Choroid plexus epithelial cell (primary cell): ENCODE data around the gene EPG5.

Experiments used
- DNase-seq: peaks from one replicate; pipeline ENCODE4 v3.0.0-alpha.2; 2010; ENCODE audit warnings: low read depth
- H3K4me3 ChIP-seq: 2 replicates; pipeline ENCODE4 v1.5.1; 2011; ENCODE audit warnings: low read depth, mild to moderate bottlenecking, control low read depth, low read length, moderate library complexity
- CTCF ChIP-seq: conservative IDR thresholded peaks from 2 replicates; pipeline ENCODE4 v1.5.1; 2011; ENCODE audit warnings: low read depth, mild to moderate bottlenecking, control low read depth, inconsistent platforms, low read length, moderate library complexity

The EPG5 gene

GRCh38 chr18:45940724-45941123 is 26.4 kb downstream of the EPG5 start:
- TF ChIP-seq CTCF: no peak
- no peak for DNase-seq
- H3K4me3 ChIP-seq: no peak overlapping the region

- no peak for DNase-seq
- no peak overlapping the region for H3K4me3 ChIP-seq
- no peak for TF ChIP-seq CTCF
Observed at GRCh38 chr18:45939236-45939635, 27.9 kb downstream of the EPG5 start.

- no peak for TF ChIP-seq CTCF
- no peak overlapping the region for H3K4me3 ChIP-seq
- DNase-seq: no peak
Observed at GRCh38 chr18:45938488-45938935, 28.6 kb downstream of the EPG5 start.

GRCh38 chr18:45935591-45936335 is 31.4 kb downstream of the EPG5 start:
- TF ChIP-seq CTCF: no peak
- H3K4me3 ChIP-seq: no peak overlapping the region
- DNase-seq: peak; percentile 90

GRCh38 chr18:45932708-45933107 is 34.4 kb downstream of the EPG5 start:
- no peak overlapping the region for H3K4me3 ChIP-seq
- DNase-seq: no peak
- TF ChIP-seq CTCF: no peak

- no peak for TF ChIP-seq CTCF
- DNase-seq: no peak
- no peak overlapping the region for H3K4me3 ChIP-seq
Observed at GRCh38 chr18:45930963-45931362, 36.2 kb downstream of the EPG5 start.

- DNase-seq: peak; percentile 57
- no peak overlapping the region for H3K4me3 ChIP-seq
- no peak for TF ChIP-seq CTCF
Observed at GRCh38 chr18:45926691-45927090, 40.4 kb downstream of the EPG5 start.
